HEK293 (cell line): ENCODE data around the gene KCNH8.

Experiments used
- SP2 ChIP-seq: fragments of 450-650 bp; formaldehyde crosslinking; IDR thresholded peaks from 2 replicates; pipeline ENCODE4 v1.5.1; 2016; ENCODE audit warnings: missing biosample characterization, missing genetic modification characterization
- ZBTB44 ChIP-seq: fragments of 450-650 bp; IDR thresholded peaks from 2 replicates; pipeline ENCODE4 v1.5.1; 2018; ENCODE audit warnings: missing biosample characterization, mild to moderate bottlenecking, missing genetic modification characterization
- ZNF169 ChIP-seq: fragments of 450-650 bp; formaldehyde crosslinking; IDR thresholded peaks from 2 replicates; pipeline ENCODE4 v1.5.1; 2016; ENCODE audit warnings: missing biosample characterization, missing genetic modification characterization
- ZNF184 ChIP-seq: fragments of 450-650 bp; IDR thresholded peaks from 2 replicates; pipeline ENCODE4 v1.5.1; 2018; ENCODE audit warnings: missing biosample characterization, mild to moderate bottlenecking, missing genetic modification characterization
- ZNF239 ChIP-seq: fragments of 450-650 bp; formaldehyde crosslinking; IDR thresholded peaks from 2 replicates; pipeline ENCODE4 v1.5.1; 2016; ENCODE audit warnings: missing biosample characterization, missing genetic modification characterization
- ZNF274 ChIP-seq, 2 experiments: fragments of 200-500 bp in 1 of 2; fragments of 450-650 bp in 1 of 2; sonication (Bioruptor generic) in 1 of 2; formaldehyde crosslinking in 1 of 2; IDR thresholded peaks; 2 replicates each; pipeline versions ENCODE4 v1.5.1 to v1.6.1; 2014 to 2016; ENCODE audit warnings: borderline replicate concordance in 1 of 2, inconsistent platforms in 1 of 2, low read length in 1 of 2, missing biosample characterization in 1 of 2, missing genetic modification characterization in 1 of 2
- ZNF324 ChIP-seq: fragments of 450-650 bp; formaldehyde crosslinking; IDR thresholded peaks from 2 replicates; pipeline ENCODE4 v1.5.1; 2016; ENCODE audit warnings: missing biosample characterization, missing genetic modification characterization
- ZNF394 ChIP-seq: fragments of 450-650 bp; formaldehyde crosslinking; IDR thresholded peaks from 2 replicates; pipeline ENCODE4 v1.5.1; 2016; ENCODE audit warnings: missing biosample characterization, missing genetic modification characterization, mild to moderate bottlenecking, moderate library complexity, borderline replicate concordance
- ZSCAN23 ChIP-seq: fragments of 450-650 bp; formaldehyde crosslinking; IDR thresholded peaks from 2 replicates; pipeline ENCODE4 v1.5.1; 2016; ENCODE audit warnings: missing biosample characterization, missing genetic modification characterization
- TF ChIP-seq, protein P1 (sequence below): fragments of 450-650 bp; formaldehyde crosslinking; IDR thresholded peaks from 2 replicates; pipeline ENCODE4 v1.5.1; 2016; ENCODE audit warnings: missing biosample characterization, missing genetic modification characterization
- TF ChIP-seq, protein P2 (sequence below): fragments of 450-650 bp; formaldehyde crosslinking; IDR thresholded peaks from 2 replicates; pipeline ENCODE4 v1.5.1; 2016; ENCODE audit warnings: missing biosample characterization, missing genetic modification characterization
- TF ChIP-seq, protein P3 (sequence below): fragments of 450-650 bp; formaldehyde crosslinking; conservative IDR thresholded peaks from 2 replicates; pipeline ENCODE4 v1.5.1; 2016; ENCODE audit warnings: low read depth, missing biosample characterization, missing genetic modification characterization
- TF ChIP-seq, protein P4 (sequence below): fragments of 450-650 bp; formaldehyde crosslinking; IDR thresholded peaks from 2 replicates; pipeline ENCODE4 v1.5.1; 2016; ENCODE audit warnings: missing biosample characterization, missing genetic modification characterization, borderline replicate concordance

GRCh38 chr3:19428729-19429128 lies 280.4 kb downstream of the KCNH8 start:
- TF ChIP-seq SP2 (tag by site-specific recombination) (no peak), ZNF324 (tag by site-specific recombination) (no peak), ZSCAN23 (no peak), ZNF394 (no peak), ZNF169 (no peak), ZNF239 (tag by site-specific recombination) (no peak), ZBTB44 (tag by site-specific recombination) (no peak), ZNF184 (tag by site-specific recombination) (no peak), ZNF274 (IDR thresholded peaks at IDR 0.05; ENCODE audit: low read length) (no peak), ZNF274 (tag by site-specific recombination; IDR thresholded peaks at IDR 0.05; ENCODE audit: borderline replicate concordance) (no peak)
- TF ChIP-seq, protein P1, sequence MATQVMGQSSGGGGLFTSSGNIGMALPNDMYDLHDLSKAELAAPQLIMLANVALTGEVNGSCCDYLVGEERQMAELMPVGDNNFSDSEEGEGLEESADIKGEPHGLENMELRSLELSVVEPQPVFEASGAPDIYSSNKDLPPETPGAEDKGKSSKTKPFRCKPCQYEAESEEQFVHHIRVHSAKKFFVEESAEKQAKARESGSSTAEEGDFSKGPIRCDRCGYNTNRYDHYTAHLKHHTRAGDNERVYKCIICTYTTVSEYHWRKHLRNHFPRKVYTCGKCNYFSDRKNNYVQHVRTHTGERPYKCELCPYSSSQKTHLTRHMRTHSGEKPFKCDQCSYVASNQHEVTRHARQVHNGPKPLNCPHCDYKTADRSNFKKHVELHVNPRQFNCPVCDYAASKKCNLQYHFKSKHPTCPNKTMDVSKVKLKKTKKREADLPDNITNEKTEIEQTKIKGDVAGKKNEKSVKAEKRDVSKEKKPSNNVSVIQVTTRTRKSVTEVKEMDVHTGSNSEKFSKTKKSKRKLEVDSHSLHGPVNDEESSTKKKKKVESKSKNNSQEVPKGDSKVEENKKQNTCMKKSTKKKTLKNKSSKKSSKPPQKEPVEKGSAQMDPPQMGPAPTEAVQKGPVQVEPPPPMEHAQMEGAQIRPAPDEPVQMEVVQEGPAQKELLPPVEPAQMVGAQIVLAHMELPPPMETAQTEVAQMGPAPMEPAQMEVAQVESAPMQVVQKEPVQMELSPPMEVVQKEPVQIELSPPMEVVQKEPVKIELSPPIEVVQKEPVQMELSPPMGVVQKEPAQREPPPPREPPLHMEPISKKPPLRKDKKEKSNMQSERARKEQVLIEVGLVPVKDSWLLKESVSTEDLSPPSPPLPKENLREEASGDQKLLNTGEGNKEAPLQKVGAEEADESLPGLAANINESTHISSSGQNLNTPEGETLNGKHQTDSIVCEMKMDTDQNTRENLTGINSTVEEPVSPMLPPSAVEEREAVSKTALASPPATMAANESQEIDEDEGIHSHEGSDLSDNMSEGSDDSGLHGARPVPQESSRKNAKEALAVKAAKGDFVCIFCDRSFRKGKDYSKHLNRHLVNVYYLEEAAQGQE (tag by site-specific recombination), result no peak
- TF ChIP-seq, protein P2, sequence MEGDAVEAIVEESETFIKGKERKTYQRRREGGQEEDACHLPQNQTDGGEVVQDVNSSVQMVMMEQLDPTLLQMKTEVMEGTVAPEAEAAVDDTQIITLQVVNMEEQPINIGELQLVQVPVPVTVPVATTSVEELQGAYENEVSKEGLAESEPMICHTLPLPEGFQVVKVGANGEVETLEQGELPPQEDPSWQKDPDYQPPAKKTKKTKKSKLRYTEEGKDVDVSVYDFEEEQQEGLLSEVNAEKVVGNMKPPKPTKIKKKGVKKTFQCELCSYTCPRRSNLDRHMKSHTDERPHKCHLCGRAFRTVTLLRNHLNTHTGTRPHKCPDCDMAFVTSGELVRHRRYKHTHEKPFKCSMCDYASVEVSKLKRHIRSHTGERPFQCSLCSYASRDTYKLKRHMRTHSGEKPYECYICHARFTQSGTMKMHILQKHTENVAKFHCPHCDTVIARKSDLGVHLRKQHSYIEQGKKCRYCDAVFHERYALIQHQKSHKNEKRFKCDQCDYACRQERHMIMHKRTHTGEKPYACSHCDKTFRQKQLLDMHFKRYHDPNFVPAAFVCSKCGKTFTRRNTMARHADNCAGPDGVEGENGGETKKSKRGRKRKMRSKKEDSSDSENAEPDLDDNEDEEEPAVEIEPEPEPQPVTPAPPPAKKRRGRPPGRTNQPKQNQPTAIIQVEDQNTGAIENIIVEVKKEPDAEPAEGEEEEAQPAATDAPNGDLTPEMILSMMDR (tag by site-specific recombination), result no peak
- TF ChIP-seq, protein P3, sequence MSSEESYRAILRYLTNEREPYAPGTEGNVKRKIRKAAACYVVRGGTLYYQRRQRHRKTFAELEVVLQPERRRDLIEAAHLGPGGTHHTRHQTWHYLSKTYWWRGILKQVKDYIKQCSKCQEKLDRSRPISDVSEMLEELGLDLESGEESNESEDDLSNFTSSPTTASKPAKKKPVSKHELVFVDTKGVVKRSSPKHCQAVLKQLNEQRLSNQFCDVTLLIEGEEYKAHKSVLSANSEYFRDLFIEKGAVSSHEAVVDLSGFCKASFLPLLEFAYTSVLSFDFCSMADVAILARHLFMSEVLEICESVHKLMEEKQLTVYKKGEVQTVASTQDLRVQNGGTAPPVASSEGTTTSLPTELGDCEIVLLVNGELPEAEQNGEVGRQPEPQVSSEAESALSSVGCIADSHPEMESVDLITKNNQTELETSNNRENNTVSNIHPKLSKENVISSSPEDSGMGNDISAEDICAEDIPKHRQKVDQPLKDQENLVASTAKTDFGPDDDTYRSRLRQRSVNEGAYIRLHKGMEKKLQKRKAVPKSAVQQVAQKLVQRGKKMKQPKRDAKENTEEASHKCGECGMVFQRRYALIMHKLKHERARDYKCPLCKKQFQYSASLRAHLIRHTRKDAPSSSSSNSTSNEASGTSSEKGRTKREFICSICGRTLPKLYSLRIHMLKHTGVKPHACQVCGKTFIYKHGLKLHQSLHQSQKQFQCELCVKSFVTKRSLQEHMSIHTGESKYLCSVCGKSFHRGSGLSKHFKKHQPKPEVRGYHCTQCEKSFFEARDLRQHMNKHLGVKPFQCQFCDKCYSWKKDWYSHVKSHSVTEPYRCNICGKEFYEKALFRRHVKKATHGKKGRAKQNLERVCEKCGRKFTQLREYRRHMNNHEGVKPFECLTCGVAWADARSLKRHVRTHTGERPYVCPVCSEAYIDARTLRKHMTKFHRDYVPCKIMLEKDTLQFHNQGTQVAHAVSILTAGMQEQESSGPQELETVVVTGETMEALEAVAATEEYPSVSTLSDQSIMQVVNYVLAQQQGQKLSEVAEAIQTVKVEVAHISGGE (tag by site-specific recombination), result no peak
- TF ChIP-seq, protein P4, sequence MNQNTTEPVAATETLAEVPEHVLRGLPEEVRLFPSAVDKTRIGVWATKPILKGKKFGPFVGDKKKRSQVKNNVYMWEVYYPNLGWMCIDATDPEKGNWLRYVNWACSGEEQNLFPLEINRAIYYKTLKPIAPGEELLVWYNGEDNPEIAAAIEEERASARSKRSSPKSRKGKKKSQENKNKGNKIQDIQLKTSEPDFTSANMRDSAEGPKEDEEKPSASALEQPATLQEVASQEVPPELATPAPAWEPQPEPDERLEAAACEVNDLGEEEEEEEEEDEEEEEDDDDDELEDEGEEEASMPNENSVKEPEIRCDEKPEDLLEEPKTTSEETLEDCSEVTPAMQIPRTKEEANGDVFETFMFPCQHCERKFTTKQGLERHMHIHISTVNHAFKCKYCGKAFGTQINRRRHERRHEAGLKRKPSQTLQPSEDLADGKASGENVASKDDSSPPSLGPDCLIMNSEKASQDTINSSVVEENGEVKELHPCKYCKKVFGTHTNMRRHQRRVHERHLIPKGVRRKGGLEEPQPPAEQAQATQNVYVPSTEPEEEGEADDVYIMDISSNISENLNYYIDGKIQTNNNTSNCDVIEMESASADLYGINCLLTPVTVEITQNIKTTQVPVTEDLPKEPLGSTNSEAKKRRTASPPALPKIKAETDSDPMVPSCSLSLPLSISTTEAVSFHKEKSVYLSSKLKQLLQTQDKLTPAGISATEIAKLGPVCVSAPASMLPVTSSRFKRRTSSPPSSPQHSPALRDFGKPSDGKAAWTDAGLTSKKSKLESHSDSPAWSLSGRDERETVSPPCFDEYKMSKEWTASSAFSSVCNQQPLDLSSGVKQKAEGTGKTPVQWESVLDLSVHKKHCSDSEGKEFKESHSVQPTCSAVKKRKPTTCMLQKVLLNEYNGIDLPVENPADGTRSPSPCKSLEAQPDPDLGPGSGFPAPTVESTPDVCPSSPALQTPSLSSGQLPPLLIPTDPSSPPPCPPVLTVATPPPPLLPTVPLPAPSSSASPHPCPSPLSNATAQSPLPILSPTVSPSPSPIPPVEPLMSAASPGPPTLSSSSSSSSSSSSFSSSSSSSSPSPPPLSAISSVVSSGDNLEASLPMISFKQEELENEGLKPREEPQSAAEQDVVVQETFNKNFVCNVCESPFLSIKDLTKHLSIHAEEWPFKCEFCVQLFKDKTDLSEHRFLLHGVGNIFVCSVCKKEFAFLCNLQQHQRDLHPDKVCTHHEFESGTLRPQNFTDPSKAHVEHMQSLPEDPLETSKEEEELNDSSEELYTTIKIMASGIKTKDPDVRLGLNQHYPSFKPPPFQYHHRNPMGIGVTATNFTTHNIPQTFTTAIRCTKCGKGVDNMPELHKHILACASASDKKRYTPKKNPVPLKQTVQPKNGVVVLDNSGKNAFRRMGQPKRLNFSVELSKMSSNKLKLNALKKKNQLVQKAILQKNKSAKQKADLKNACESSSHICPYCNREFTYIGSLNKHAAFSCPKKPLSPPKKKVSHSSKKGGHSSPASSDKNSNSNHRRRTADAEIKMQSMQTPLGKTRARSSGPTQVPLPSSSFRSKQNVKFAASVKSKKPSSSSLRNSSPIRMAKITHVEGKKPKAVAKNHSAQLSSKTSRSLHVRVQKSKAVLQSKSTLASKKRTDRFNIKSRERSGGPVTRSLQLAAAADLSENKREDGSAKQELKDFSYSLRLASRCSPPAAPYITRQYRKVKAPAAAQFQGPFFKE (tag by site-specific recombination), result no peak
